Retinal pigment epithelial cell (primary cell): ENCODE measurements around the gene DDIT4L.
"Not testable (repeated sequence)": the region's sequence is repeated elsewhere in the genome, so short reads cannot be mapped to it uniquely, and the experiment has no call there.

ENCODE experiments used
- DNase-seq: peaks from one replicate; pipeline ENCODE4 v3.0.0-alpha.2; 2010; ENCODE audit warnings: low read depth
- H3K4me3 ChIP-seq: 2 replicates; pipeline ENCODE4 v1.5.1; 2011; ENCODE audit warnings: mild to moderate bottlenecking, low read length, control low read depth, moderate library complexity
- TF ChIP-seq, protein P1 (sequence below): conservative IDR thresholded peaks from 2 replicates; pipeline ENCODE4 v1.5.1; 2011; ENCODE audit warnings: low read depth, low read length, control low read depth, inconsistent platforms

DDIT4L gene

DNA sequence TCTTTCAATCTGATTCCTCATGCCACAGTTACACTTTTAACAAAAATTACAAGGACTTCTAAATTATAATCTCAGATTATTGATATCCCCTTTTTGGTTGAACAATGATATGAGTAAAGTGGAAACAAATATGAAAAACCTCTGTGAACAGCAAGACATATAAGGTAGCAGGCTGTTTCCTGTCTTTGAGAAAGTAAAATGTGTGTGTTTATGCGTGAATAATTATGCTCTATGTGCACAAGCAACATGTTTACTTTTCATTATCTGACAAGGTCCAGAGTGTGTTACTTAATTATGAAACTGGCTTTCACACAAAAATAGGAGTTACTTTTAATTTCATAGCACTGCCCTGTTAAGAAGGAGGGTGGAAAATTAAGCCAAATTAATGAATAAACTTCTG, 43.1 kb downstream of the DDIT4L start:
- no peak overlapping the region for H3K4me3 ChIP-seq
- DNase-seq: no peak
- TF ChIP-seq, protein P1, sequence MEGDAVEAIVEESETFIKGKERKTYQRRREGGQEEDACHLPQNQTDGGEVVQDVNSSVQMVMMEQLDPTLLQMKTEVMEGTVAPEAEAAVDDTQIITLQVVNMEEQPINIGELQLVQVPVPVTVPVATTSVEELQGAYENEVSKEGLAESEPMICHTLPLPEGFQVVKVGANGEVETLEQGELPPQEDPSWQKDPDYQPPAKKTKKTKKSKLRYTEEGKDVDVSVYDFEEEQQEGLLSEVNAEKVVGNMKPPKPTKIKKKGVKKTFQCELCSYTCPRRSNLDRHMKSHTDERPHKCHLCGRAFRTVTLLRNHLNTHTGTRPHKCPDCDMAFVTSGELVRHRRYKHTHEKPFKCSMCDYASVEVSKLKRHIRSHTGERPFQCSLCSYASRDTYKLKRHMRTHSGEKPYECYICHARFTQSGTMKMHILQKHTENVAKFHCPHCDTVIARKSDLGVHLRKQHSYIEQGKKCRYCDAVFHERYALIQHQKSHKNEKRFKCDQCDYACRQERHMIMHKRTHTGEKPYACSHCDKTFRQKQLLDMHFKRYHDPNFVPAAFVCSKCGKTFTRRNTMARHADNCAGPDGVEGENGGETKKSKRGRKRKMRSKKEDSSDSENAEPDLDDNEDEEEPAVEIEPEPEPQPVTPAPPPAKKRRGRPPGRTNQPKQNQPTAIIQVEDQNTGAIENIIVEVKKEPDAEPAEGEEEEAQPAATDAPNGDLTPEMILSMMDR: no peak

DNA sequence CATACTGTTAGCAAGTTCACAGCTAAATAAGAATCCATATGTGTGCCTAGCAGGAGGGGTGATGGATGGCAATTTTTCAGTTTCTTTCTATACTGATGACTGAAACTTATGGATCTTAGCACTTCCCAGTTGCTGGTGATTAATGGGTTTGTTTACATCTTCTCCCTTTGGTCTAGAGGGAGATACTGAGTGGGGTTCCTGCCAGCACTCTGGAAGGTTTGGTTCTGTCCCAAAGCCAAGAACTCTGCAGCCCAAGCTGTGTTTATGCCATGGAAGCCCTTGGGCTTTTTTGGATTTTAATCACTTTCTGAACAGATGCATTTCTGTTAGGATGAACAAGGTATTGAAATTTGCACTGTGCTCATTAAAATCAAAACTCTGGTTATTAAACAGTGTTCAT, 43.5 kb downstream of the DDIT4L start:
- DNase-seq: no peak
- H3K4me3 ChIP-seq: no peak overlapping the region
- TF ChIP-seq, protein P1: no peak

DNA sequence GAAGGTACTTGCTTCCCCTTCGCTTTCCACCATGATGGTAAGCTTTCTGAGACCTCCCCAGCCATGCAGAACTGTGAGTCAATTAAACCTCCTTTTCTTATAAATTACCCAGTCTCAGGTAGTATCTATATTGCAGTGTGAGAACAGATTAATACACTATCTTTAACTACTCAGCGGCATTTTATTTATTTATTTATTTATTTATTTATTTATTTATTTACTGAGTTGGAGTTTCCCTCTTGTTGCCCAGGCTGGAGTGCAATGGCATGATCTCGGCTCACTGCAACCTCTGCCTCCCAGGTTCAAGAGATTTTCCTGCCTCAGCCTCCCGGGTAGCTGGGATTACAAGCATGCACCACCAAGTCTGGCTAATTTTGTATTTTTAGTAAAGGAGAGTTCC, 52.9 kb downstream of the DDIT4L start:
- H3K4me3 ChIP-seq, DNase-seq: not testable (repeated sequence)
